Mesothelial cell of epicardium (in vitro differentiated cells): ENCODE measurements around the gene CYP1A2. TPM values are rescaled to one million over a fixed set of nuclear protein-coding genes. Genes with fewer than 3 reads are reported as not detected.

Experiments used
- DNase-seq, 2 experiments: peaks; one replicate each; pipeline ENCODE4 v3.0.0; 2021; ENCODE audit warnings: low spot score in 2 of 2; ENCODE audit not compliant: unreplicated experiment in 2 of 2
- H3K27ac Mint-ChIP-seq: 2 replicates; pipeline ENCODE4 v1.8.0; 2021; ENCODE audit warnings: mixed read lengths
- H3K27me3 Mint-ChIP-seq: 2 replicates; pipeline ENCODE4 v1.8.0; 2021; ENCODE audit warnings: low read depth, mixed read lengths
- H3K36me3 Mint-ChIP-seq: 2 replicates; pipeline ENCODE4 v1.8.0; 2021; ENCODE audit warnings: mixed read lengths
- H3K4me1 Mint-ChIP-seq: 2 replicates; pipeline ENCODE4 v1.8.0; 2021; ENCODE audit warnings: mixed read lengths
- H3K4me3 Mint-ChIP-seq: 2 replicates; pipeline ENCODE4 v1.8.0; 2021; ENCODE audit warnings: mild to moderate bottlenecking, moderate library complexity, mixed read lengths
- H3K9me3 Mint-ChIP-seq: 2 replicates; pipeline ENCODE4 v1.8.0; 2021; ENCODE audit warnings: mixed read lengths
- total RNA-seq: library from RNA; stranded (reverse); gene quantifications from 3 replicates; pipeline ENCODE4 v1.2.1, GENCODE V29; 2021
- TF ChIP-seq, protein P1 (sequence below): fragments of 200-600 bp; sonication (generic); IDR thresholded peaks from one replicate; pipeline ENCODE4 v1.5.0; 2021; ENCODE audit warnings: antibody characterized with exemption; ENCODE audit not compliant: unreplicated experiment

The CYP1A2 gene
- total RNA-seq, 1 donor from 2014 or later: not detected

DNA sequence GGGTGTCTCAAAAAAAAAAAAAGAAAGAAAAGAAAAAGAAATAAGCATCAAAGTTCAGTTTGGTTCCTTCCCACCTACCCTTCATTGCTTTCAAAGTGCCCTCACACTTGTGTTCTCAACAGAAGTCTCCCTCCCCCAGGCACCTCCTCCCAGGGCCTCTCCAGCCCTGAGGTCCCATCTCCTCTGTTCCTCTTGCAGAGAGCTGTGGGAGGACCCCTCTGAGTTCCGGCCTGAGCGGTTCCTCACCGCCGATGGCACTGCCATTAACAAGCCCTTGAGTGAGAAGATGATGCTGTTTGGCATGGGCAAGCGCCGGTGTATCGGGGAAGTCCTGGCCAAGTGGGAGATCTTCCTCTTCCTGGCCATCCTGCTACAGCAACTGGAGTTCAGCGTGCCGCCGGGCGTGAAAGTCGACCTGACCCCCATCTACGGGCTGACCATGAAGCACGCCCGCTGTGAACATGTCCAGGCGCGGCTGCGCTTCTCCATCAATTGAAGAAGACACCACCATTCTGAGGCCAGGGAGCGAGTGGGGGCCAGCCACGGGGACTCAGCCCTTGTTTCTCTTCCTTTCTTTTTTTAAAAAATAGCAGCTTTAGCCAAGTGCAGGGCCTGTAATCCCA is 6.1 kb downstream of the CYP1A2 start:
- no peaks in the 10 kb centered on the region for H3K36me3 Mint-ChIP-seq
- H3K27ac Mint-ChIP-seq: no peak overlapping the region
- peaks cover 2% of the 10 kb centered on the region for H3K27me3 Mint-ChIP-seq
- no peaks in the 10 kb centered on the region for H3K9me3 Mint-ChIP-seq
- H3K4me1 Mint-ChIP-seq: peaks cover 10% of the 10 kb centered on the region
- DNase-seq: no peak
- no peak overlapping the region for H3K4me3 Mint-ChIP-seq
- TF ChIP-seq, protein P1, sequence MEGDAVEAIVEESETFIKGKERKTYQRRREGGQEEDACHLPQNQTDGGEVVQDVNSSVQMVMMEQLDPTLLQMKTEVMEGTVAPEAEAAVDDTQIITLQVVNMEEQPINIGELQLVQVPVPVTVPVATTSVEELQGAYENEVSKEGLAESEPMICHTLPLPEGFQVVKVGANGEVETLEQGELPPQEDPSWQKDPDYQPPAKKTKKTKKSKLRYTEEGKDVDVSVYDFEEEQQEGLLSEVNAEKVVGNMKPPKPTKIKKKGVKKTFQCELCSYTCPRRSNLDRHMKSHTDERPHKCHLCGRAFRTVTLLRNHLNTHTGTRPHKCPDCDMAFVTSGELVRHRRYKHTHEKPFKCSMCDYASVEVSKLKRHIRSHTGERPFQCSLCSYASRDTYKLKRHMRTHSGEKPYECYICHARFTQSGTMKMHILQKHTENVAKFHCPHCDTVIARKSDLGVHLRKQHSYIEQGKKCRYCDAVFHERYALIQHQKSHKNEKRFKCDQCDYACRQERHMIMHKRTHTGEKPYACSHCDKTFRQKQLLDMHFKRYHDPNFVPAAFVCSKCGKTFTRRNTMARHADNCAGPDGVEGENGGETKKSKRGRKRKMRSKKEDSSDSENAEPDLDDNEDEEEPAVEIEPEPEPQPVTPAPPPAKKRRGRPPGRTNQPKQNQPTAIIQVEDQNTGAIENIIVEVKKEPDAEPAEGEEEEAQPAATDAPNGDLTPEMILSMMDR: no peak

DNA sequence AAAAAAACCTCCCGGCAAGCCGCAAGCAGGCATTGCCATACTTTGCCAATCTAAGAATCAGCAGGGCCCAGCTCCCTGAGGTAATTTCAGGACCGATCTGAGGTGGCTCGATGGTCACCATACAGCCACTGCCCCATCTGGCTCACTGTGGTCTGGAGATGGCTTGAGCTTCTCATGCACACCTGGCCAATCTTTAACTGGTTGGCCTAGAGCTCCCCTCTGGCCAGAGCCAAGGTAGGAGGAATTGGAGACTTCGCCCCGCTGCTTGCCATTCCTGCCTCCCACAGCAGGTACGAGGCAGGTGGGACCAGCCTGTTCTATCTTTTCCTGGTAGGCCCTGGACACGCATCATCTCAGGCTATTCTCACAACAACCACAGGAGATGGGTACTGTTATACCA is 10.1 kb downstream of the CYP1A2 start:
- H3K27me3 Mint-ChIP-seq: peaks cover 3% of the 10 kb centered on the region
- no peak overlapping the region for H3K27ac Mint-ChIP-seq
- no peaks in the 10 kb centered on the region for H3K9me3 Mint-ChIP-seq
- DNase-seq: no peak
- no peaks in the 10 kb centered on the region for H3K36me3 Mint-ChIP-seq
- H3K4me1 Mint-ChIP-seq: peaks cover 2% of the 10 kb centered on the region
- H3K4me3 Mint-ChIP-seq: no peak overlapping the region
- TF ChIP-seq, protein P1: no peak

DNA sequence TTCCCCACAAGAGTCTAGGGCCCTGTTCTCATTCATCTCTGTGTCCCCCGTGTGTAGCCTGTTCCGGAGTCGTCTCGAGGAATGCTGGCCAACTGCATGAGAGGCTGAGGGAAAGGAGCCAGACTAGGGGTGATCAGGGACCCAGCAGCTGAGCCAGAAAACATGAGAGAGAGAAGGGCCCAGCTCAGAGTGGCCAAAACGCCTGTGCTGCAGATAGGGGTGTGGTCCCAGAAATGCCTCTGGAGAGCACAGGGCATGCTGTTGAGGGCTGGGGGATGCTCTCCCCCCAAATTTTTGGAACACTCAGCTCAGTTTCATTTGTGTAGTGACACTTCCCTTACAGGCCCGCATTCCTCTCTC is 14.1 kb downstream of the CYP1A2 start:
- Mint-ChIP-seq H3K4me3 (no peak overlapping the region), H3K36me3 (no peaks in the 10 kb centered on the region), H3K27me3 (peaks cover 3% of the 10 kb centered on the region), H3K27ac (no peak overlapping the region), H3K9me3 (no peaks in the 10 kb centered on the region), H3K4me1 (peaks cover 4% of the 10 kb centered on the region)
- no peak for DNase-seq
- TF ChIP-seq, protein P1: no peak

DNA sequence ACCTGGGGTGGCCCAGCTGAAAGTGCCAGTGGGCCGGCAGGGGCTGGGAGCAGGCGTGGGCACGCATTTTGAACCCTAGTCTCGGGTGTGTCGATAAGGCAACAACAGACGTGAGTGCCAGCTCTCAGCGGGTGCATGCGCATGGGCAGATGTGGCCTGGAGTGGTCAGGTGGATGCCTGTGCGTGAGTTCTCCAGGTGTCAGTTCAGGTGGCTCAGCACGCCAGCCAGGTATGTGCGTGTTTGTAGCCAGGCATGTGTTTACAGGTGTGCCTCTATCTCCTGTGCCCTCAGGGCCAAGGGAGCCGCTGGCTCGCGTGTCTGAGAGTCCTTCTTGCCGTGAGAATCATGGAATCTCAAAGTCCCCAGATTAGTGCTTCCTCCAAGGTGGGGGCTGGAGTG is 14.8 kb downstream of the CYP1A2 start:
- Mint-ChIP-seq H3K4me1 (peaks cover 4% of the 10 kb centered on the region), H3K4me3 (no peak overlapping the region), H3K27me3 (peaks cover 3% of the 10 kb centered on the region), H3K36me3 (no peaks in the 10 kb centered on the region), H3K27ac (no peak overlapping the region), H3K9me3 (no peaks in the 10 kb centered on the region)
- DNase-seq: no peak
- TF ChIP-seq, protein P1: no peak

DNA sequence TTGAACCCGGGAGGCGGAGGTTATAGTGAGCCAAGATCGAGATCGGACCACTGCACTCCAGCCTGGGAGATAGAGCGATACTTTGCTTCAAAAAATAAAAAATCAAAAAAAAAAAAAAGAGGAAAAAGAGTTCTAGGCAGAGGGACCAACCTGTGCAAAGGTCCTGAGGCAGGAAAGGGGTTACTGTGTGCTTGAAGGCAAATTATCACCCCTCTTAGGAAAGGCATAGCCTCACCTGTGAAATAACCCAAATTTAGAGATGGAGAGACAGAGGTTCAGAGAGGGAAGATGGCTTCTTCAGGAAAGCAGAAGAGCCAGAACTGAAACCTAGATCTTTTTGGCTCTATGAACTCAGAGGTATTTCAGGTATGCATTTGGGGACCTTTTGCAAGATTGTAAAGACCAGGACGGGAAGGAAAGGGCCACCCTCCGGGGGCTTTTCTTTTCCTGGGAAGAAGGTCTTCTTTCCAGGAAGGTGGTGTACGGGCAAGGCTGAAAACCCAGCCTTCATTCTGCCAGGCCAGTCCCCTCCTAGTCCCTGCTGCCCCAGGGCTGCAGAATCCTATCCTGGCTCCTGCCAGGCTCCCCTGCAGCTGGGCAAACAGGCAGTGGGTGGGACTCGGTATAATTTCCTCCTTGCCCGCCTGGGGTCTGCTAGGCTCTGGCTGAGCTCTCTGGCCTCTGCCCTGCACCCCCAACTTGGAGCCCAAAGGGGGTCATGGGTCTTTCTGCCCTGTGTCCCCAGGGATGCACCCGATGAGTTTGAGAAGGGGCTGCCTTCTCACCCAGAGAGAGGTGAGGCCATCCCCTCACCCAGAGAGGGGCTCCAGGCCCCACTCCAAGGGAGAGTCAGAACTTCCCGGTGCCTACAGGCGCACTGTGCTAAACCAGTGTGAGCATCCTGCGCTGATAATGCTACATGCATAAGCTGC is 18.8 kb downstream of the CYP1A2 start:
- TF ChIP-seq, protein P1: no peak
- no peaks in the 10 kb centered on the region for H3K36me3 Mint-ChIP-seq
- no peak for DNase-seq
- H3K4me1 Mint-ChIP-seq: peaks cover 8% of the 10 kb centered on the region
- no peak overlapping the region for H3K4me3 Mint-ChIP-seq
- H3K27ac Mint-ChIP-seq: no peak overlapping the region
- no peaks in the 10 kb centered on the region for H3K9me3 Mint-ChIP-seq
- H3K27me3 Mint-ChIP-seq: peaks cover 18% of the 10 kb centered on the region
